Measurements from ENCODE around the gene C1QC. TPM values are rescaled to one million over a fixed set of nuclear protein-coding genes. Genes with fewer than 3 reads are reported as not detected.

The C1QC gene
- 10 to 100 TPM; 17.2 to 47.9 (median 27.4) TPM for polyA plus RNA-seq (ENCODE audit: insufficient read length in 10 of 10)
- long read RNA-seq, donor 1, transcript C1QC-203 (3 exons, 1,163 nt), result major isoform, 14 of 15 reads
- long read RNA-seq, donor 1, partial matches to known transcripts, result 0 of 15 reads
- long read RNA-seq, donor 1, other reads (novel, unspliced or antisense), result 0 of 15 reads
- long read RNA-seq, donor 2, transcript C1QC-203 (3 exons, 1,163 nt), result major isoform, 12 of 13 reads
- long read RNA-seq, donor 2, partial matches to known transcripts, result 0 of 13 reads
- long read RNA-seq, donor 2, other reads (novel, unspliced or antisense), result 0 of 13 reads
- long read RNA-seq, donor 3, result 0 reads
- long read RNA-seq, donor 4, transcript C1QC-203 (3 exons, 1,163 nt), result major isoform, 13 of 15 reads
- long read RNA-seq, donor 4, partial matches to known transcripts, result 0 of 15 reads
- long read RNA-seq, donor 4, other reads (novel, unspliced or antisense), result 0 of 15 reads
- long read RNA-seq, donor 5, transcript C1QC-202 (3 exons, 1,183 nt), result minor isoform, 5 of 40 reads
- long read RNA-seq, donor 5, transcript C1QC-203 (3 exons, 1,163 nt), result major isoform, 19 of 40 reads
- long read RNA-seq, donor 5, partial matches to known transcripts, result 15 of 40 reads
- long read RNA-seq, donor 5, other reads (novel, unspliced or antisense), result 0 of 40 reads
- long read RNA-seq, donor 6, transcript C1QC-203 (3 exons, 1,163 nt), result major isoform, 13 of 15 reads
- long read RNA-seq, donor 6, partial matches to known transcripts, result 0 of 15 reads
- long read RNA-seq, donor 6, other reads (novel, unspliced or antisense), result 0 of 15 reads
- long read RNA-seq, donor 7, transcript C1QC-203 (3 exons, 1,163 nt), result major isoform, 17 of 18 reads
- long read RNA-seq, donor 7, partial matches to known transcripts, result 0 of 18 reads
- long read RNA-seq, donor 7, other reads (novel, unspliced or antisense), result 0 of 18 reads
- long read RNA-seq, donor 8, transcript C1QC-203 (3 exons, 1,163 nt), result major isoform, 10 of 11 reads
- long read RNA-seq, donor 8, partial matches to known transcripts, result 0 of 11 reads
- long read RNA-seq, donor 8, other reads (novel, unspliced or antisense), result 0 of 11 reads
- long read RNA-seq, donor 9, partial matches to known transcripts, result 0 of 1 reads
- long read RNA-seq, donor 9, other reads (novel, unspliced or antisense), result 0 of 1 reads

GRCh38 chr1:22643381-22643780, at the start of gene C1QC:
Gene C1QC (plus strand): TSS chr1:22643633. CDS start chr1:22644024, 391 bp downstream.
- DNase-seq, result no peak

- DNase-seq, result no peak
These were observed 49.0 kb upstream of the C1QC start for GRCh38 chr1:22594396-22594795.

GRCh38 chr1:22595108-22595507, 48.3 kb upstream of the C1QC start:
- no peak for DNase-seq

- no peak for DNase-seq
These were observed 46.0 kb upstream of the C1QC start for GRCh38 chr1:22597301-22597965.

- DNase-seq, result no peak
These were observed 45.4 kb upstream of the C1QC start for GRCh38 chr1:22597996-22598395.

DNA sequence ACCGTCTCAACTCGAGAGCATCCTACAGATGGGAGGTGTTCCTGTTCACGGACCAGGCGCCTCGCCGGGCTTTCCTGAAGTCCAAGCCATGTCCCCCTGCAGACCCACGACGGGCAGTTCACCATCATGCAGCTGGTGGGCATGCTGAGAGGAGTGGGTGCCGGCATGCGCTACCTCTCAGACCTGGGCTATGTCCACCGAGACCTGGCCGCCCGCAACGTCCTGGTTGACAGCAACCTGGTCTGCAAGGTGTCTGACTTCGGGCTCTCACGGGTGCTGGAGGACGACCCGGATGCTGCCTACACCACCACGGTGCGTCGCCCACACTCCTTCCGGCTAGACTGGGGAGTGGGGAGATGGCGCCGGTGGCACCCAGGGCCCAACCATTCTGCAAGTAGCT, 44.7 kb upstream of the C1QC start:
- no peak for DNase-seq

GRCh38 chr1:22600071-22600816, 43.2 kb upstream of the C1QC start:
- DNase-seq, result no peak

- no peak for DNase-seq
These were observed 42.4 kb upstream of the C1QC start for GRCh38 chr1:22600817-22601605.

- DNase-seq, result no peak
These were observed 41.8 kb upstream of the C1QC start for GRCh38 chr1:22601610-22602009.

- DNase-seq, result no peak
These were observed 41.2 kb upstream of the C1QC start for GRCh38 chr1:22602060-22602740.

DNA sequence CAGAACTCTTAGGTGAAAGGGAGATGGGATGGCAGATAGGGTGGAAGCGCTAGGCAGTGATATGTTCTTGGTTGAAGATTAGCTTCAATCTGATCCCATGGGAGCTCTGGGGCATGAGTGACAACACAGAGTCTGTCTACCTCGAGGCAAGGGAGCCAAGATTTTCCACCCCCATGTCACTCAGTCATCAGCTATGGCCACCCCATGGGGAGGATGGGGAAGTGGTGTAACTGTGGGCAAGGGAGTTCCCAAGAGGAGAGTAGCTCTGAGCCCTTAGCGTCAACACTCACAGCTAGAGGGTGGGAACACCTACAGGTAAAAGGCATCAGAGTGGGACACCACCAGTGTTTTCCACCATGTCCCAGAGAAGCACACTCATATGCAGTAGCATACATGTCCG, 37.3 kb upstream of the C1QC start:
- DNase-seq, result no peak

DNA sequence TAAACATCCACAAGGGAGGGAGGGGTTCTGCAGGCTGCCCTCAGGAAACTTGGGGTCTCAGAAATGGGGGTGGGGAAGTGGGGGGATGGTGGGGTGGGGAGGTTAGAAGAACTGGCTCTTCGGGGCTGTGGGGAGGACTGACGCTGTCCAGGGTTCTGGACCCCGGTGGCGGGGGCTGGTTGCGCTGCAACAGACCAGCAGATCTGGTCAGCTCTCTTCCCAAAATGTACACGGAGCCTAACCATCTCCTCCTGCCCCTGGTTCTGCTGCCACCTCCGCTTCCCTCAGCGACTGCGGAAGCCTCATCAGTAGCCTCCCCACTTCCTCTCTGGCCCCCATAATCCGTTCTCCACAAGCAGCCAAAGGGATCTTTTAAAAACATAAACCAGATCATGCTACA, 36.3 kb upstream of the C1QC start:
- DNase-seq, result peak in 2 of 3 donors; percentile 5 to 20

DNA sequence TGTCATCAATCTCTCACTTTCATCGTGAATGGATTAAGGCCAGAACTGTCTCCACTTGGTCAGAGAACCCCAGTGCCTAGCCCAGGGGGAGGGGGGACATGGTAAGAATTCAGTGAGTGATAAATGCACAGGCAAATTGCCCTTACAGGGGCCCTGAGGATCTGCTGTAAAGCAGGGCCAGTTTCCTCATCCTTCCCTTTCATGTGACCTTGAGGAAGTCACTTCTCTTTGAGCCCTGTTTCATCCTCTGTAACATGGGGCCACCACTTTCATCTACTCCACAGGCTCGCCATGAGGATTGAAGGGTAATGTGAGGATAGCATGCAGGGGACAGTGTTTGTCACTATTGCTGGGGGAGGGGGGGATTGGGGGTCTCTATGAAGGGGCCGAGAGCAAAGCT, 35.1 kb upstream of the C1QC start:
- no peak for DNase-seq

- DNase-seq, result no peak
These were observed 34.1 kb upstream of the C1QC start for GRCh38 chr1:22609291-22609690.

DNA sequence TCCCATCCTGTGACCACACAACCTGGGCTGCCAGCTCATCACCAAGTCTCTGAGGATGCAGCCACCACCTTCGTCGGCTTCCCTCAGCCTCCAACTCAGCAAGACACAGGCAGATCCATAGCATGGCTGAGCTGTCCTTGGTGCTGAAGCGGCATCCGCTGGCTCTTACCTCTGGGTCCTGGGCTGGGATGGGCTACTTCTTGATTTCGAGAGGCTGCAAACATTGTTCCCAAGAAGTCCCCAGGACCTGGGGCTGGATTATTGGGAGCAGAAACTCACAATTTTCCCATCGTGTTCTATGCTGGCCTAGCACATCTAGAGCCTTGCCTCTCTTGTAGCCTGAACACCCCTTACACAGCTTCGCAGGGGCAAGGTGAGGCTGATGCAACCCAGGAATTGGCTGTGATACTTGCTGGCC, 31.9 kb upstream of the C1QC start:
- peak; percentile 46 to 82 (median 75) for DNase-seq

DNA sequence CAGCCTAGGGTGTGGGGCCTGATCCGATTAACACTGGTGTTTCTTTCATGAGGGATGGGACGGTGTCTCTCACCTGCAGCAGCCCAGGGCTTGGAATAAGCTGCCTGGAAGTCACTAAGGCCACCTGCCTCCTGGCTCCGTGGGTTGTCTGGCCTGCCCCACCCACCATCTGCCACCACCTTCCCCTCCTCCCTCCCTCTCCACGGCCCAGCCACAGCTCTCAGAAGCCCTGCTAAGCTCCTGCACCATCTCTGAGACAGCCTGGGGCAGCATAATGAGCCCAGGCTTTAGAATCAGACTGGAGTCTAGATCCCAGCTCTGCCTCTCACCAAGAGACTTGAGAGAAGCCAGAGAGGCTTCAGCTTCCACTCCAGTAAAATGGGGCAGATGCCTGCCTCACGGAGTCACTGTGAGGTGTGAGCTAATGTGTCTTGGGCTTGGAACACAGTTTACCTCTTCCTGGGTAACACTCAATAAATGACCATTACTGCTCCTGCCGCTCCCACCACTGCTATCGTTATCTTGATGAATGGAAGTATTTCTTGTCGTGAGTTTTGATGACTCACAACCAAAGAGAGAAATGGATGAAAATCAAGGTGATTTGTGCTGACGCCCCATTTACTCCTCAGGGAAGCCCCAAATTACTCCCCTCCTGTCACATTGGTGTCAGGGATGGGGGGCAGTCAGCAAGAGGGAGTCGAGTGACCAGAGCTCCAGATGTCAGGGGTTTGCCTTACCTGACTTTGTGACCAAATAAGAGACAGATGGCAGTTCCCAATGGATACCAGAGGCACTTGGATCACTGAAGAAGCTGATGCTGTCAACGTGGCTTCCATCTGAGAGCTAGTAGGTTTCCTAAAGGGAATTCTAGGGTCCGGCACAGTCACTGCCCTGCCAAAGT, 30.5 kb upstream of the C1QC start:
- no peak for DNase-seq

- DNase-seq, result no peak
These were observed 29.9 kb upstream of the C1QC start for GRCh38 chr1:22613572-22613918.

GRCh38 chr1:22613951-22614350, 29.5 kb upstream of the C1QC start:
- no peak for DNase-seq

- no peak for DNase-seq
These were observed 27.5 kb upstream of the C1QC start for GRCh38 chr1:22615886-22616285.
